ENCODE data around the gene HSPBAP1.

- TF ChIP-seq, protein P1, sequence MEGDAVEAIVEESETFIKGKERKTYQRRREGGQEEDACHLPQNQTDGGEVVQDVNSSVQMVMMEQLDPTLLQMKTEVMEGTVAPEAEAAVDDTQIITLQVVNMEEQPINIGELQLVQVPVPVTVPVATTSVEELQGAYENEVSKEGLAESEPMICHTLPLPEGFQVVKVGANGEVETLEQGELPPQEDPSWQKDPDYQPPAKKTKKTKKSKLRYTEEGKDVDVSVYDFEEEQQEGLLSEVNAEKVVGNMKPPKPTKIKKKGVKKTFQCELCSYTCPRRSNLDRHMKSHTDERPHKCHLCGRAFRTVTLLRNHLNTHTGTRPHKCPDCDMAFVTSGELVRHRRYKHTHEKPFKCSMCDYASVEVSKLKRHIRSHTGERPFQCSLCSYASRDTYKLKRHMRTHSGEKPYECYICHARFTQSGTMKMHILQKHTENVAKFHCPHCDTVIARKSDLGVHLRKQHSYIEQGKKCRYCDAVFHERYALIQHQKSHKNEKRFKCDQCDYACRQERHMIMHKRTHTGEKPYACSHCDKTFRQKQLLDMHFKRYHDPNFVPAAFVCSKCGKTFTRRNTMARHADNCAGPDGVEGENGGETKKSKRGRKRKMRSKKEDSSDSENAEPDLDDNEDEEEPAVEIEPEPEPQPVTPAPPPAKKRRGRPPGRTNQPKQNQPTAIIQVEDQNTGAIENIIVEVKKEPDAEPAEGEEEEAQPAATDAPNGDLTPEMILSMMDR (IDR thresholded peaks at IDR 0.05; ENCODE audit: insufficient read depth, low read length, poor library complexity, severe bottlenecking) = no peak
- TF ChIP-seq EZH2phosphoT487 (conservative IDR thresholded peaks at IDR 0.05; ENCODE audit: low read length) = no peak
Observed at GRCh38 chr3:122793568-122794416, at the start of gene HSPBAP1.
